Measurements from ENCODE around the gene WDR55. TPM values are rescaled to one million over a fixed set of nuclear protein-coding genes. Genes with fewer than 3 reads are reported as not detected.
A peak's percentile ranks its signal among the peaks of the same experiment; 100 is the strongest.

WDR55 gene
- total and polyA plus RNA-seq, 2 donors (not counting 1 experiment from before 2014, with no cell fraction given), result 43.4 to 44.7 TPM

- Mint-ChIP-seq H3K27me3 (no peaks in the 10 kb centered on the region), H3K4me3 (no peak overlapping the region), H3K4me1 (no peaks in the 10 kb centered on the region), H3K9me3 (ENCODE audit: insufficient read depth) (no peaks in the 10 kb centered on the region), H3K27ac (no peak overlapping the region)
- Histone ChIP-seq H3K4me2 (replicated peaks; ENCODE audit: low read depth, low read length, poor library complexity, severe bottlenecking) (no peak overlapping the region), H3K4me1 (ENCODE audit: control insufficient read depth in 2 of 2, insufficient read depth in 2 of 2, low read length in 2 of 2) (no peaks in the 10 kb centered on the region), H3K4me3 (ENCODE audit: control extremely low read depth in 1 of 5, extremely low read depth in 1 of 5, insufficient read depth in 1 of 5, low read depth in 2 of 5, low read length in 4 of 5) (no peak overlapping the region), H3K9me3 (ENCODE audit: control extremely low read depth in 1 of 3, control insufficient read depth in 2 of 3, insufficient read depth in 1 of 3, low read length in 2 of 3) (no peaks in the 10 kb centered on the region), H3K27me3 (replicated peaks in 1 of 4; ENCODE audit: control extremely low read depth in 1 of 4, control insufficient read depth in 3 of 4, insufficient read depth in 4 of 4, low read length in 3 of 4) (no peaks in the 10 kb centered on the region), H3K27ac (ENCODE audit: low read length in 2 of 2) (no peak overlapping the region), H3K79me2 (ENCODE audit: control insufficient read depth, insufficient read depth, low read length) (peaks cover 9% of the 10 kb centered on the region), H3K9ac (ENCODE audit: low read length) (no peak overlapping the region), H4K20me1 (ENCODE audit: control insufficient read depth, insufficient read depth, low read length, poor library complexity, severe bottlenecking) (no peaks in the 10 kb centered on the region), H3K36me3 (replicated peaks in 1 of 2; ENCODE audit: control extremely low read depth in 1 of 2, control insufficient read depth in 1 of 2, extremely low read depth in 1 of 2, insufficient read depth in 2 of 2, low read length in 1 of 2) (peaks cover 0 to 59% of the 10 kb centered on the region in 2 experiments), H2AFZ (ENCODE audit: insufficient read depth, low read depth, low read length, poor library complexity, severe bottlenecking) (no peak overlapping the region)
- ChIA-PET CTCF (no interaction called here), POLR2A (no interaction called here)
- 100% methylated on average over 3 of the region's 7 CpGs for WGBS (ENCODE audit: insufficient coverage)
- DNase-seq, result no peak
- no peak for ATAC-seq (ENCODE audit: low read depth)
- intact Hi-C loops (cut with micrococcal nuclease), result no loop called here
- TF ChIP-seq EZH2 (IDR thresholded peaks at IDR 0.05; ENCODE audit: borderline replicate concordance, insufficient read depth, low read depth, low read length, poor library complexity, severe bottlenecking) (no peak), CTCF (IDR thresholded peaks at IDR 0.05) (no peak)
Observed at GRCh38 chr5:140678993-140679392, 14.3 kb downstream of the WDR55 start.

GRCh38 chr5:140690376-140690932 lies 25.8 kb downstream of the WDR55 start:
- ChIA-PET POLR2A (interaction anchor here (0.7 to 1.8 kb wide), 5 partner anchors 10 to 143 kb away, joined by 3 to 13 read pairs (median 5); partner anchors contain the start of genes EIF4EBP3, IK, NDUFA2 and ZMAT2), CTCF (interaction anchor here (1.0 to 2.2 kb wide), 6 partner anchors 12 to 338 kb away, joined by 3 to 7 read pairs (median 4); partner anchors contain the start of genes EIF4EBP3, IK and NDUFA2)
- peaks cover 14 to 25% of the 10 kb centered on the region in 2 experiments for H3K36me3 ChIP-seq (replicated peaks in 1 of 2; ENCODE audit: control extremely low read depth in 1 of 2, control insufficient read depth in 1 of 2, extremely low read depth in 1 of 2, insufficient read depth in 2 of 2, low read length in 1 of 2)
- peak overlapping the region; percentile 99 for H3K4me3 Mint-ChIP-seq
- H3K27me3 ChIP-seq (replicated peaks in 1 of 4; ENCODE audit: control extremely low read depth in 1 of 4, control insufficient read depth in 3 of 4, insufficient read depth in 4 of 4, low read length in 3 of 4), result no peaks in the 10 kb centered on the region
- no peak for ATAC-seq (ENCODE audit: low read depth)
- intact Hi-C loops (cut with micrococcal nuclease), result loop anchor here (2.0 to 5.0 kb wide), 2 partner anchors 52 to 1417 kb away; partner anchors contain the start of genes NDFIP1 and TMCO6
- peaks cover 30% of the 10 kb centered on the region for H3K4me1 Mint-ChIP-seq
- H3K79me2 ChIP-seq (ENCODE audit: control insufficient read depth, insufficient read depth, low read length), result peaks cover 65% of the 10 kb centered on the region
- H3K4me2 ChIP-seq (replicated peaks; ENCODE audit: low read depth, low read length, poor library complexity, severe bottlenecking), result peak overlapping the region; percentile 91
- H3K4me3 ChIP-seq (ENCODE audit: control extremely low read depth in 1 of 5, extremely low read depth in 1 of 5, insufficient read depth in 1 of 5, low read depth in 2 of 5, low read length in 4 of 5), result peak overlapping the region; percentile 89 to 98 (median 97)
- H4K20me1 ChIP-seq (ENCODE audit: control insufficient read depth, insufficient read depth, low read length, poor library complexity, severe bottlenecking), result no peaks in the 10 kb centered on the region
- peak overlapping the region; percentile 94 for H3K27ac Mint-ChIP-seq
- H3K9me3 ChIP-seq (ENCODE audit: control extremely low read depth in 1 of 3, control insufficient read depth in 2 of 3, insufficient read depth in 1 of 3, low read length in 2 of 3), result no peaks in the 10 kb centered on the region
- no peaks in the 10 kb centered on the region for H3K27me3 Mint-ChIP-seq
- no peaks in the 10 kb centered on the region for H3K9me3 Mint-ChIP-seq (ENCODE audit: insufficient read depth)
- DNase-seq, result no peak
- H2AFZ ChIP-seq (ENCODE audit: insufficient read depth, low read depth, low read length, poor library complexity, severe bottlenecking), result peak overlapping the region; percentile 99
- WGBS (ENCODE audit: insufficient coverage), result 41% methylated on average over 4 of the region's 8 CpGs
- TF ChIP-seq EZH2 (IDR thresholded peaks at IDR 0.05; ENCODE audit: borderline replicate concordance, insufficient read depth, low read depth, low read length, poor library complexity, severe bottlenecking) (no peak), CTCF (IDR thresholded peaks at IDR 0.05) (no peak)
- peak overlapping the region; percentile 68 to 81 for H3K27ac ChIP-seq (ENCODE audit: low read length in 2 of 2)
- peaks cover 14% of the 10 kb centered on the region in 2 donors for H3K4me1 ChIP-seq (ENCODE audit: control insufficient read depth in 2 of 2, insufficient read depth in 2 of 2, low read length in 2 of 2)
- H3K9ac ChIP-seq (ENCODE audit: low read length), result peak overlapping the region; percentile 89
